NT2/D1 (cell line): ENCODE data around the gene USH2A.

Source experiments
- SUZ12 ChIP-seq: IDR thresholded peaks from 2 replicates; pipeline ENCODE4 v1.6.1; 2011; ENCODE audit not compliant: insufficient read length, insufficient read depth; ENCODE audit errors: extremely low read depth
- YY1 ChIP-seq: IDR thresholded peaks from 2 replicates; pipeline ENCODE4 v1.6.1; 2011; ENCODE audit not compliant: insufficient read length, insufficient read depth
- ZNF274 ChIP-seq: IDR thresholded peaks from 2 replicates; pipeline ENCODE4 v1.6.1; 2011; ENCODE audit warnings: mild to moderate bottlenecking, low read depth, low read length

- TF ChIP-seq ZNF274 (no peak), YY1 (no peak), SUZ12 (no peak)
These were observed 779.5 kb downstream of the USH2A start for GRCh38 chr1:215643592-215644321.
